SU-DHL-6 (cell line): ENCODE data around the gene RAD51B.
"Not testable (repeated sequence)": the region's sequence is repeated elsewhere in the genome, so short reads cannot be mapped to it uniquely, and the experiment has no call there.

ENCODE experiments used
- H2AFZ ChIP-seq: fragments of 200-600 bp; sonication (generic); 2 replicates; pipeline ENCODE4 v1.6.1; 2014; ENCODE audit warnings: low read depth, mild to moderate bottlenecking, moderate library complexity, mixed read lengths, antibody characterized with exemption, low read length; ENCODE audit not compliant: severe bottlenecking
- H3F3A ChIP-seq: fragments of 200-600 bp; shearing (Covaris generic); 2 replicates; pipeline ENCODE4 v1.6.0; 2016; ENCODE audit warnings: antibody characterized with exemption, mild to moderate bottlenecking; ENCODE audit not compliant: insufficient read depth
- H3K27ac ChIP-seq: fragments of 200-600 bp; sonication (generic); 2 replicates; pipeline ENCODE4 v1.5.1; 2016; ENCODE audit warnings: low read depth, mild to moderate bottlenecking, low read length, moderate library complexity, mixed read lengths
- H3K27me3 ChIP-seq: fragments of 200-600 bp; sonication (generic), shearing (Covaris generic); 2 replicates; pipeline ENCODE4 v1.6.0; 2014; ENCODE audit warnings: mild to moderate bottlenecking, low read length
- H3K36me3 ChIP-seq: fragments of 200-600 bp; sonication (generic); 2 replicates; pipeline ENCODE4 v1.6.1; 2014; ENCODE audit warnings: mild to moderate bottlenecking, low read length, mixed read lengths
- H3K4me2 ChIP-seq: fragments of 300-600, 200-600 bp; shearing (Covaris generic), sonication (generic); 2 replicates; pipeline ENCODE4 v1.6.0; 2014; ENCODE audit warnings: low read length, low read depth, mild to moderate bottlenecking; ENCODE audit not compliant: poor library complexity, severe bottlenecking
- H3K4me3 ChIP-seq: fragments of 200-600 bp; sonication (generic); 2 replicates; pipeline ENCODE4 v1.5.1; 2014; ENCODE audit warnings: antibody characterized with exemption, low read length, mild to moderate bottlenecking, mixed read lengths; ENCODE audit not compliant: insufficient read depth, poor library complexity, severe bottlenecking
- H3K79me2 ChIP-seq: fragments of 200-600 bp; sonication (generic); 2 replicates; pipeline ENCODE4 v1.6.1; 2014; ENCODE audit warnings: mild to moderate bottlenecking, low read length, moderate library complexity; ENCODE audit not compliant: insufficient read depth
- H3K9ac ChIP-seq: fragments of 200-600 bp; sonication (generic); 2 replicates; pipeline ENCODE4 v1.7.0; 2014; ENCODE audit warnings: mild to moderate bottlenecking, low read length
- H3K9me2 ChIP-seq: fragments of 200-600 bp; sonication (generic); replicated peaks from 2 replicates; pipeline ENCODE4 v1.6.1; 2014; ENCODE audit warnings: low read length; ENCODE audit not compliant: insufficient read depth
- H3K9me3 ChIP-seq: fragments of 200-600 bp; sonication (generic); 2 replicates; pipeline ENCODE4 v1.6.1; 2014; ENCODE audit warnings: low read length, mixed read lengths; ENCODE audit not compliant: insufficient read depth
- H4K20me1 ChIP-seq: fragments of 200-600 bp; sonication (generic); 2 replicates; pipeline ENCODE4 v1.6.1; 2014; ENCODE audit warnings: low read depth, mild to moderate bottlenecking, antibody characterized with exemption, low read length, moderate library complexity, mixed read lengths
- CTCF ChIP-seq: fragments of 200-600 bp; sonication (generic); IDR thresholded peaks from one replicate; pipeline ENCODE4 v1.5.1; 2017; ENCODE audit warnings: antibody characterized with exemption, mild to moderate bottlenecking, low read length, moderate library complexity; ENCODE audit not compliant: insufficient read depth, poor library complexity, severe bottlenecking
- EZH2phosphoT487 ChIP-seq: fragments of 200-600 bp; sonication (generic), shearing (Covaris generic); conservative IDR thresholded peaks from 2 replicates; pipeline ENCODE4 v1.6.1; 2018; ENCODE audit warnings: mild to moderate bottlenecking, antibody characterized with exemption, low read length, moderate library complexity, mixed read lengths

RAD51B gene

GRCh38 chr14:68112442-68112841, 292.9 kb downstream of the RAD51B start:
- Histone ChIP-seq H3K79me2 (no peaks in the 10 kb centered on the region), H3K27ac (no peak overlapping the region), H3K9ac (no peak overlapping the region), H3K4me2 (no peak overlapping the region), H3K9me2 (no peaks in the 10 kb centered on the region), H3K36me3 (no peaks in the 10 kb centered on the region), H3K4me3 (no peak overlapping the region), H2AFZ (no peak overlapping the region), H3K27me3 (no peaks in the 10 kb centered on the region), H3F3A (no peaks in the 10 kb centered on the region), H3K9me3 (no peaks in the 10 kb centered on the region), H4K20me1 (no peaks in the 10 kb centered on the region)
- TF ChIP-seq CTCF (no peak), EZH2phosphoT487 (no peak)

- H4K20me1 ChIP-seq = no peaks in the 10 kb centered on the region
- TF ChIP-seq EZH2phosphoT487 (no peak), CTCF (no peak)
- H3K9me3 ChIP-seq = no peaks in the 10 kb centered on the region
- H3K4me2 ChIP-seq = no peak overlapping the region
- no peaks in the 10 kb centered on the region for H3F3A ChIP-seq
- no peaks in the 10 kb centered on the region for H3K9me2 ChIP-seq
- H3K27me3 ChIP-seq = no peaks in the 10 kb centered on the region
- no peak overlapping the region for H3K4me3 ChIP-seq
- H2AFZ ChIP-seq = no peak overlapping the region
- no peaks in the 10 kb centered on the region for H3K36me3 ChIP-seq
- no peaks in the 10 kb centered on the region for H3K79me2 ChIP-seq
- H3K9ac ChIP-seq = no peak overlapping the region
- no peak overlapping the region for H3K27ac ChIP-seq
Observed at GRCh38 chr14:68113343-68113930, 293.9 kb downstream of the RAD51B start.

GRCh38 chr14:68115952-68116351, 296.4 kb downstream of the RAD51B start:
- not testable (repeated sequence) for H3K27ac ChIP-seq, H3K4me2 ChIP-seq, H3K27me3 ChIP-seq, H4K20me1 ChIP-seq, H3K9me3 ChIP-seq, H2AFZ ChIP-seq, H3K79me2 ChIP-seq, H3F3A ChIP-seq, H3K9ac ChIP-seq, H3K4me3 ChIP-seq, H3K9me2 ChIP-seq, H3K36me3 ChIP-seq

- H3K9ac ChIP-seq = no peak overlapping the region
- no peak overlapping the region for H3K4me2 ChIP-seq
- no peaks in the 10 kb centered on the region for H3K27me3 ChIP-seq
- no peak overlapping the region for H2AFZ ChIP-seq
- H3F3A ChIP-seq = no peaks in the 10 kb centered on the region
- H3K4me3 ChIP-seq = no peak overlapping the region
- H3K9me3 ChIP-seq = no peaks in the 10 kb centered on the region
- no peaks in the 10 kb centered on the region for H4K20me1 ChIP-seq
- no peak overlapping the region for H3K27ac ChIP-seq
- TF ChIP-seq EZH2phosphoT487 = no peak
- no peak for TF ChIP-seq CTCF
- no peaks in the 10 kb centered on the region for H3K9me2 ChIP-seq
- H3K79me2 ChIP-seq = no peaks in the 10 kb centered on the region
- no peaks in the 10 kb centered on the region for H3K36me3 ChIP-seq
Observed at GRCh38 chr14:68122651-68123050, 303.1 kb downstream of the RAD51B start.
